ENCODE data around the gene SPC24.

SPC24 gene

GRCh38 chr19:11198769-11199424, 43.3 kb upstream of the SPC24 start:
- TF ChIP-seq POLR2AphosphoS5 (IDR thresholded peaks at IDR 0.05; ENCODE audit: low read depth, low read length), result no peak
- TF ChIP-seq TAF1 (IDR thresholded peaks at IDR 0.05; ENCODE audit: borderline replicate concordance, insufficient read depth, low read length), result no peak

DNA sequence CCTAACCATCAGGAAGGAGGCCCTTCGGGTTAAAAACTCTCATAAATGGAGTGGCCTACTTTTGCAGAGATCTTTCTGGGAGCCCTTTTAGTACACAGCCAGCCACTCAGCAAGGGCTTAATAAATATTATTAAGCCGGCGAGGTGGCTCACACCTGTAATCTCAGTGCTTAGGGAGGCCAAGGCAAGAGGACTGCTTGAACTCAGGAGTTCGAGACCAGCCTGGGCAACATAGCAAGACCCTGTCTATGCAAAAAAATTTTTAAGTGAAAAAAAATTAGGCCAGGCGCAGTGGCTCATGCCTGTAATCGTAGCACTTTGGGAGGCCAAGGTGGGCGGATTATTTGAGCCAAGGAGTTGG, 42.6 kb upstream of the SPC24 start:
- TF ChIP-seq TAF1 (IDR thresholded peaks at IDR 0.05; ENCODE audit: borderline replicate concordance, insufficient read depth, low read length) (no peak), POLR2AphosphoS5 (IDR thresholded peaks at IDR 0.05; ENCODE audit: low read depth, low read length) (no peak), REST (IDR thresholded peaks at IDR 0.05; ENCODE audit: insufficient read depth in 1 of 2, low read depth in 2 of 2, low read length in 2 of 2) (no peak), FOXP2 (optimal IDR thresholded peaks at IDR 0.05; ENCODE audit: borderline replicate concordance, extremely low read depth, extremely low read length, insufficient read depth) (no peak)

GRCh38 chr19:11197291-11198174, 42.0 kb upstream of the SPC24 start, which contains the start of gene KANK2:
Gene KANK2 (minus strand): TSS chr19:11197545. CDS start chr19:11194511, 3,034 bp downstream.
- peak; percentile 89 for TF ChIP-seq FOXP2 (optimal IDR thresholded peaks at IDR 0.05; ENCODE audit: borderline replicate concordance, extremely low read depth, extremely low read length, insufficient read depth)
- peak; percentile 69 for TF ChIP-seq POLR2AphosphoS5 (IDR thresholded peaks at IDR 0.05; ENCODE audit: low read depth, low read length)
- TF ChIP-seq TAF1 (IDR thresholded peaks at IDR 0.05; ENCODE audit: borderline replicate concordance, insufficient read depth, low read length), result no peak
- TF ChIP-seq REST (IDR thresholded peaks at IDR 0.05; ENCODE audit: insufficient read depth in 1 of 2, low read depth in 2 of 2, low read length in 2 of 2), result 0 out of 4 replicates have a peak, but pooled peaks of 1 of the 2 experiments have one; percentile 26
- TF ChIP-seq SIN3A (IDR thresholded peaks at IDR 0.05; ENCODE audit: borderline replicate concordance, insufficient read depth, low read length), result no peak

DNA sequence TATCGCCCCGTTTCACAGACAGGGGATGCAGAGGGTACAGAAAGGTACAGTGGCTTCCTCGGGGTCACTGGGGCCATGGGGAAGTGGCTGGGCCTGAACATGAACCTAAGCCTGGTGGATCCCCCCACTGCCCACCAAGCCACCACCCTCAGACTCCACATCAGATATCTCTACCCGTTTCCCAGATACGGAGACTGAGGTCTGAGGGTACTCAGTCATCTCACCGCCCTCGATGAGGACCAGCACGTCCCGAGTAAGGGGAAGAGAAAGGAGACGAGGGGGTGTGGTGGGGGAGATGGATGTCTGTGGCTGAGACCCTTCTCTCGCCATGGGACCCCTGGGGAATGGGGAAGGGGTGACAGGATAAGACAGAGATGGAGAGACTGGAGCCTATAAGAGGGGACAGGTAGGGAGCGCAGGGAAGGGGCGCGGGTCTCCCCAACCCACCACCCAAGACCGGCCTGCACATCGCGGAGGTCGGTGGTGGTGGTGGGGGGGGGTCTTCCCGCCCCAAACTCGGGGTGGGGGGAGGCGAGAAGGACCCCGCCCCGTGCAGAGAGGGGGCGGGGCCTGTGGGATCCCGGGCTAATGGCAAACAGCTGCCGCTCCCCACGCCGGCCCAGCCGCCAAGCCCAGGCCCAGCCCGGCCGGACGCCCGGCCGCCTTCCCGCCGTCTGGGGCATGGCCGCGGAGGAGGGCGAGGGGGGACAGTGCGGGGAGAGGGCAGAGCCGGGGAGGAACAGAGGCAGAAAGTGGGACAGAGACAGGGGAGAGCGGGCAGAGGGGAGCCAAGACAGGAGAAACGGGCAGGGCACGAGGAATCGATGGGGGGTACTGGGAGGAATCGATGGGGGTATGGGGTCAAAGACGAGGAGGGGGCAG, 41.1 kb upstream of the SPC24 start:
- TF ChIP-seq POLR2AphosphoS5 (IDR thresholded peaks at IDR 0.05; ENCODE audit: low read depth, low read length), result 0 out of 2 replicates have a peak, but pooled peaks have one; percentile 27
- TF ChIP-seq SIN3A (IDR thresholded peaks at IDR 0.05; ENCODE audit: borderline replicate concordance, insufficient read depth, low read length), result 0 out of 2 replicates have a peak, but pooled peaks have one; percentile 17
- TF ChIP-seq TAF1 (IDR thresholded peaks at IDR 0.05; ENCODE audit: borderline replicate concordance, insufficient read depth, low read length), result no peak
- TF ChIP-seq FOXP2 (optimal IDR thresholded peaks at IDR 0.05; ENCODE audit: borderline replicate concordance, extremely low read depth, extremely low read length, insufficient read depth), result peak; percentile 45
- no peak for TF ChIP-seq REST (IDR thresholded peaks at IDR 0.05; ENCODE audit: insufficient read depth in 1 of 2, low read depth in 2 of 2, low read length in 2 of 2)

GRCh38 chr19:11195681-11196080, 40.1 kb upstream of the SPC24 start:
- TF ChIP-seq REST (IDR thresholded peaks at IDR 0.05; ENCODE audit: insufficient read depth in 1 of 2, low read depth in 2 of 2, low read length in 2 of 2), result no peak
- TF ChIP-seq FOXP2 (optimal IDR thresholded peaks at IDR 0.05; ENCODE audit: borderline replicate concordance, extremely low read depth, extremely low read length, insufficient read depth), result no peak
- no peak for TF ChIP-seq TAF1 (IDR thresholded peaks at IDR 0.05; ENCODE audit: borderline replicate concordance, insufficient read depth, low read length)
- TF ChIP-seq POLR2AphosphoS5 (IDR thresholded peaks at IDR 0.05; ENCODE audit: low read depth, low read length), result no peak
- no peak for TF ChIP-seq SIN3A (IDR thresholded peaks at IDR 0.05; ENCODE audit: borderline replicate concordance, insufficient read depth, low read length)
